ENCODE data around the gene YPEL2.

Gene YPEL2

DNA sequence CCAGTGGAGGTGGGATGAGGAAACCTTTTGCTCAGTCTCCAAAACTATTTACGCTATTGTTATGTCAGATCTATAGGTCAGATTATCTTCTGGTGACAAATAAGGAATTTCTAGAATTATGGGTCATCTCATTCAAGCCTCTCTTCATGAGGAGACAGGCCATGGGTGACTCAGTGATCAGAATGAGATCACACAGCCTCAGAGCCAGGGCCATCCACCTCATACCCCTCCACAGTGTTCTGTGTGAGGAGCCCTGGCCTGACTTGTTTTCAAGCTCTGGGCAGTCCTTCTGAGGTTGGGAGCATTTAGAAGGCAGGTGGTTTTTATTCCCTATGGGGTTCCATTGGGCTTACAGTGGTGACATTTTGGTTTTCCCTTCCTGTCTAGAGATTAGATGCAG, 26.5 kb downstream of the YPEL2 start:
- H3K36me3 ChIP-seq (ENCODE audit: control insufficient read depth in 2 of 2, insufficient read depth in 2 of 2, low read length in 2 of 2), result peaks cover 0 to 9% of the 10 kb centered on the region in 2 donors
- no peaks in the 10 kb centered on the region for H3K9me3 ChIP-seq (ENCODE audit: control insufficient read depth in 2 of 2, low read length in 2 of 2)
- no peaks in the 10 kb centered on the region for H3K27me3 ChIP-seq (ENCODE audit: control insufficient read depth in 1 of 2, insufficient read depth in 2 of 2, low read length in 2 of 2)
- peak overlapping the region; percentile 64 for H3K27ac ChIP-seq (ENCODE audit: low read length)
- no peak overlapping the region for H3K9ac ChIP-seq (ENCODE audit: low read length in 2 of 2)
- peaks cover 63% of the 10 kb centered on the region for H3K4me1 ChIP-seq (ENCODE audit: control insufficient read depth, insufficient read depth, low read length)
- H3K4me3 ChIP-seq (ENCODE audit: low read length in 2 of 2), result no peak overlapping the region

DNA sequence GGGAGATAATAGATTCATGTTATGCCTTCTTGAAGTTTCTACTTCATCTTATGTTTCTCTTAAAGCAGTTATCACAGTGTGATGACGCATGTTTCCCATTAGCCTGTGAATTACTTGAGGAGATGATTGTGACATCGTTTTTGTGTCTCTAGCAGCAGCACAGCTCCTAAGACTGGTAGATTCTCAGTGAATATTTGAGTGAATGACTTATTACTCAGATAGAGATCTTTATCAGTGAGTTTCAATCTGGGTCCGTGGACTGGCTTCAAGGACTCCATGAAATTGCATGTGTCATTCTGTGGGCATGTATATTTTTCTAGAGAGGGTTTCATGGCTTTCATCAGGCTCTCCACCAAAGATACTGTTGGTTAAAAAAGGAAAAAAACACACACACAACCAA, 29.9 kb downstream of the YPEL2 start:
- Histone ChIP-seq H3K27me3 (ENCODE audit: control insufficient read depth in 1 of 2, insufficient read depth in 2 of 2, low read length in 2 of 2) (no peaks in the 10 kb centered on the region), H3K27ac (ENCODE audit: low read length) (no peak overlapping the region), H3K4me3 (ENCODE audit: low read length in 2 of 2) (no peak overlapping the region), H3K36me3 (ENCODE audit: control insufficient read depth in 2 of 2, insufficient read depth in 2 of 2, low read length in 2 of 2) (no peaks in the 10 kb centered on the region), H3K9ac (ENCODE audit: low read length in 2 of 2) (no peak overlapping the region), H3K9me3 (ENCODE audit: control insufficient read depth in 2 of 2, low read length in 2 of 2) (no peaks in the 10 kb centered on the region), H3K4me1 (ENCODE audit: control insufficient read depth, insufficient read depth, low read length) (peaks cover 57% of the 10 kb centered on the region)

DNA sequence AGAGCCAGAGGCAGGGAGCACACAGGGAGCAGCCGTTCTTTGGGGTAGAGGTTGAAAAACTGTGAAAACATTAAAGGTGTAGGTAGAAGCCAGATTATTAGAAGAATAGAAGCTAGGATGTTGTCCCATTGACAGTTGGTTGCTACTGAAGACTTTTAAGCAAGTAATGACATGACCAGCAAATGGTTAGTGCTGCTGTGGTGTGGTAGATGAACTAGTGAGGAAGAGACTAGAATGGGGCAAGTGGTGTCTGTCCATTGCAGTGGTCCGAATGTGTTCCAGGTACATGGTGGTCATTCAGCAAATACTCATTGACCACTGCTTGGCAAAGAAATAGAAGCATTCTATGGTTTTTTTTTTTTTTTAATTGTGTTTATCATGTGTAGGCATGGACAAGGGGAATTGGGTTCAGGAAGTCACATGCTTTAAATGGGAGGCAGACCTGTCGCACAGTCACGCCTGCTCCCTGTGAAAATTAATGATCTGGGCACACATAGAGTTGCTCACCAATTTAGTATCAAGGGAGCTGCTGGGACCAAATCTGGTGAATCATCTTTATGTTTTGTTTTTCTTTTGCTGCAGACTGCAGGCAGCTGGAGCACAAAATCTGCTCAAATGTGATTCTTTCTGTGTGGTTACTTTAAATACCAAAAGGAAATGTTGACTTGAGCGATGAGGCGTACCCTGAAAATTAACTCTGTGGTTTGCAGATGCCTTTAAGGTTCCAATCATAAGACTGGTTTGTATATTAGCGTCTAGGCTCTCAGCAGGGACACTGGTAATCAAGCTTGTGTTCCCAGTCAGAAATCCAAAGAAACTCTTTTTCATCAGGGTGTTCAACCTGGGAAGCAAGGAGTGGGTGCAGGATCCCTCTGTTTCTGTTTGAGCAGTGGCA, 30.7 kb downstream of the YPEL2 start:
- peaks cover 60% of the 10 kb centered on the region for H3K4me1 ChIP-seq (ENCODE audit: control insufficient read depth, insufficient read depth, low read length)
- H3K9me3 ChIP-seq (ENCODE audit: control insufficient read depth in 2 of 2, low read length in 2 of 2), result no peaks in the 10 kb centered on the region
- H3K36me3 ChIP-seq (ENCODE audit: control insufficient read depth in 2 of 2, insufficient read depth in 2 of 2, low read length in 2 of 2), result no peaks in the 10 kb centered on the region
- no peak overlapping the region for H3K9ac ChIP-seq (ENCODE audit: low read length in 2 of 2)
- H3K27me3 ChIP-seq (ENCODE audit: control insufficient read depth in 1 of 2, insufficient read depth in 2 of 2, low read length in 2 of 2), result no peaks in the 10 kb centered on the region
- peak overlapping the region; percentile 17 to 24 for H3K4me3 ChIP-seq (ENCODE audit: low read length in 2 of 2)
- H3K27ac ChIP-seq (ENCODE audit: low read length), result peak overlapping the region; percentile 18

DNA sequence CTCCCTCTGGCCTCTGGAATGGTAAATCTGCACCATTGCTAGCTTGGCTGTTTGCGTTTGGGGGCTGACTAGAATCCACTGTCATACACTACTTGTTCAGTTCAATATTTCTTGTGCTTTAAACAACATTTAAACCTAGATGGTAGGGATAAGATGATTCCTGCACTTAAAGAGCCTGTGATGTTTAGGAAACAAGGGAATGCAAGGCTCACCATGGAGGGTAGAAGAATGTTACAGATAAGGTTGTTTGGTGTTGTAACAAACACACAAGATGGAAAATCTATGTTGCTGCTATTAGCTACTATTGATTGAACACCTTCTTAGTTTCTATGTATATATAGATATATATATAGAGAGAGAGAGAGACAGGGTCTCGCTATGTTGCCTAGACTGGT, 31.4 kb downstream of the YPEL2 start:
- no peaks in the 10 kb centered on the region for H3K9me3 ChIP-seq (ENCODE audit: control insufficient read depth in 2 of 2, low read length in 2 of 2)
- H3K36me3 ChIP-seq (ENCODE audit: control insufficient read depth in 2 of 2, insufficient read depth in 2 of 2, low read length in 2 of 2), result no peaks in the 10 kb centered on the region
- peak overlapping the region; percentile 17 to 24 for H3K4me3 ChIP-seq (ENCODE audit: low read length in 2 of 2)
- peaks cover 60% of the 10 kb centered on the region for H3K4me1 ChIP-seq (ENCODE audit: control insufficient read depth, insufficient read depth, low read length)
- H3K9ac ChIP-seq (ENCODE audit: low read length in 2 of 2), result no peak overlapping the region
- H3K27ac ChIP-seq (ENCODE audit: low read length), result peak overlapping the region; percentile 18
- no peaks in the 10 kb centered on the region for H3K27me3 ChIP-seq (ENCODE audit: control insufficient read depth in 1 of 2, insufficient read depth in 2 of 2, low read length in 2 of 2)

DNA sequence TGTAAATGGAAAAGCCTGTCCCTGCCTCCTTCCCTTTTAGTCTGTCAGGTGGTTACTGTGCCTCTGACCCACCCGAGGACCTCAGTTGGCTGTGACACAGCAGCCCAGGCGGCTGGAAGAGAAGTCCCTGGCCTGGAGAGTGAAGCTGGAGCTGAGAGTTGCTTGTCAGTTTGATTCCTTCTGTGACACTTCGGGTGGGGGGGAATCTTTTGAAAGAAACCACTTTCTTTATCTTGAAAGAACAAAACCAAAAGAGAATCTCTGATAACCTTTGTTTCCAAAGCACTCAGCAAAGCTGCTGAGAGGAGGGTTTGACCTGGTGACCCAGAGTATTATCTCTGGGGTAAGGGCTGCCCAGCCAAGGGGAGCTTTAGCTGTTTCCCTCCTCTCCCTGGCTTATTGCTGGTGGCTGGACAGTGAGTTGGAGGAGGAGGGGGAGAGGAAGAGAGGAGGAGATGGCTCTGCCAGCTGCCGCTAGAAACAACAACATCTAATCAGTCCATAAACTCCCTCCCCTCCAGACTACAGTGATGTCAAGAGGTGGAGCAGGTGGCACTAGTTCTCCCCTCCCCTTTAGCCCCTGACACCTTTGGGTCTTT, 34.0 kb downstream of the YPEL2 start:
- Histone ChIP-seq H3K4me1 (ENCODE audit: control insufficient read depth, insufficient read depth, low read length) (peaks cover 79% of the 10 kb centered on the region), H3K27ac (ENCODE audit: low read length) (peak overlapping the region; percentile 94), H3K9me3 (ENCODE audit: control insufficient read depth in 2 of 2, low read length in 2 of 2) (no peaks in the 10 kb centered on the region), H3K4me3 (ENCODE audit: low read length in 2 of 2) (peak overlapping the region in 1 of 2 donors; percentile 35), H3K36me3 (ENCODE audit: control insufficient read depth in 2 of 2, insufficient read depth in 2 of 2, low read length in 2 of 2) (no peaks in the 10 kb centered on the region), H3K27me3 (ENCODE audit: control insufficient read depth in 1 of 2, insufficient read depth in 2 of 2, low read length in 2 of 2) (no peaks in the 10 kb centered on the region), H3K9ac (ENCODE audit: low read length in 2 of 2) (peak overlapping the region; percentile 33 to 60)

DNA sequence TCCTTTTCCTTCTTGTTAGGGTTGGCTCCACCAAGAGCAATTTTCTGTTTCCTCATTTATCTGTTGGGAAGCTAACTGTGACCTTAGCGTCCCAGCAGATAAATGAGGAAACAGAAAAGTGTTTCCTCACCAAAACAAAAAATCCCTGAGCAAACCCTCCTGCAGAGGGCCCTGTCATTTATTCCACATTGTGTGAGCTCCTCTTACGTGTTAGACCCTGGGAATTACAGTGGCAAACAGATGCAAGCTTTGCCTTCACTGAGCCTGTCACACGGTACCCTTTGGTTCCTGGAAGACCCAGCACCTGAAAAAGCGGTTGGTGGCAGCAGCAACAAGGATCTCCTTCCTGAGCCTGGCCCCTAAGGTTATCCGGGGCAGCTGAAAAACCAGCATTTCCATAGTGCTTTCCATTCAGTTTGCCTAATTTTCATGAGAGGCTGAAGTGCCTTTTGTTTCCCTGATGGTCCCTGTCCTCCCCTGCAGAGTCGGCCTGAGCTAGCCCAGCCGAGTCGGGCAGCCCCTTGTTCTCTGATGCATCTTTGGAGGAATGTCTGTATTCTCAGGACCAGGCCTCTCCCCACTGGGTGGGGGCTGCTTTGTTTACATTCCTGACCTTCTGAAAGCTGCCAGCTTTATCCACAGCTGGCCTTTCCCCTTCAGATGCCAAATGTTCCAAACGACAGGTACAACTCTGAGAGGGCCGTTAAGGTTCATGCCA, 34.7 kb downstream of the YPEL2 start:
- peaks cover 84% of the 10 kb centered on the region for H3K4me1 ChIP-seq (ENCODE audit: control insufficient read depth, insufficient read depth, low read length)
- H3K36me3 ChIP-seq (ENCODE audit: control insufficient read depth in 2 of 2, insufficient read depth in 2 of 2, low read length in 2 of 2), result no peaks in the 10 kb centered on the region

DNA sequence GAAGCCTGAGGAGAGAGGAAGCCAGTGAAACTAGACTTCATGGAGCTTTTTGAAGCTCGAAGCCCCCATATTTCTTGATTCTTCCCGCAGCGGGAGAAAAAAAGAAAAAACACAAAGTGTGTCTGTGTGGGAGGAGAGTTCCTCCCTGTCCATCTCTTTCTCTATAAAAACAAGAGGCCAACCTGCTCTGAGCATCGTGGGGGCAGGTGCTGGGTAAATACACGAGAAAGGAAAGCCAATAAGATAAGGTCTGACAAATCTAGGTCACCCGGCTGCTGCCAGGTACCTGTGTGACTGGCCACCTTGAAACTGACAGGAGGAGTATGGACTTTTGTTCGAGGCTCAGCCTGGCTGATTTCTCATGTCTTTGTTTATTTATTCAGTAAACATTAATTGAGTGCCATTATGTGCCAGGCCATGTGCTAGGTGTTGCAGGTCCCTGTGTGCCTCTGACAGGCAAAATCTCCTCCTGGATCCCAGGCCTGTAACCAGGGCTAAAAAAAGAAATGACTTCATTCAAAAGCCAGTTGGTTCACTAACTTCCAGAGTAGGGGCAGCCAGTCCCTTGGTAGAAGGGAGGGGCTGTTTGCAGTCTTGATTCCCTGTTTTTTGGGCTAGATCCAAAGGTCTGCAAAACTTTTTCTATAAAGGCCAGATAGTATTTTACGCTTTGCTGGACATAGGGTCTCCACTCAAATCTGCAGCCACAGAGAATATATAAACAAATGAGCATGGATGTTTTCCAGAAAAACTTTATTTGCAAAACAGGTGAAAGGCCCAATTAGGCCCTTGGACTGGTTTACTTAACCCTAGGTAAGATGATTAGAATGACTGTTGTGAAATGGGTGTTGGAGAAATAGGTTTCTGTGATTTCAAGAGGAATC, 35.6 kb downstream of the YPEL2 start:
- no peaks in the 10 kb centered on the region for H3K9me3 ChIP-seq (ENCODE audit: control insufficient read depth in 2 of 2, low read length in 2 of 2)
- peaks cover 86% of the 10 kb centered on the region for H3K4me1 ChIP-seq (ENCODE audit: control insufficient read depth, insufficient read depth, low read length)
- peak overlapping the region; percentile 2 to 61 for H3K4me3 ChIP-seq (ENCODE audit: low read length in 2 of 2)
- peak overlapping the region; percentile 50 to 72 for H3K9ac ChIP-seq (ENCODE audit: low read length in 2 of 2)
- no peaks in the 10 kb centered on the region for H3K27me3 ChIP-seq (ENCODE audit: control insufficient read depth in 1 of 2, insufficient read depth in 2 of 2, low read length in 2 of 2)
- peak overlapping the region; percentile 94 for H3K27ac ChIP-seq (ENCODE audit: low read length)
- no peaks in the 10 kb centered on the region for H3K36me3 ChIP-seq (ENCODE audit: control insufficient read depth in 2 of 2, insufficient read depth in 2 of 2, low read length in 2 of 2)

More for the DNA sequence above, 34.7 kb downstream of the YPEL2 start:
- H3K4me3 ChIP-seq (ENCODE audit: low read length in 2 of 2), result peak overlapping the region; percentile 2 to 61
- H3K9ac ChIP-seq (ENCODE audit: low read length in 2 of 2), result peak overlapping the region; percentile 50 to 72
- H3K9me3 ChIP-seq (ENCODE audit: control insufficient read depth in 2 of 2, low read length in 2 of 2), result no peaks in the 10 kb centered on the region
- H3K27ac ChIP-seq (ENCODE audit: low read length), result peak overlapping the region; percentile 94
- no peaks in the 10 kb centered on the region for H3K27me3 ChIP-seq (ENCODE audit: control insufficient read depth in 1 of 2, insufficient read depth in 2 of 2, low read length in 2 of 2)

DNA sequence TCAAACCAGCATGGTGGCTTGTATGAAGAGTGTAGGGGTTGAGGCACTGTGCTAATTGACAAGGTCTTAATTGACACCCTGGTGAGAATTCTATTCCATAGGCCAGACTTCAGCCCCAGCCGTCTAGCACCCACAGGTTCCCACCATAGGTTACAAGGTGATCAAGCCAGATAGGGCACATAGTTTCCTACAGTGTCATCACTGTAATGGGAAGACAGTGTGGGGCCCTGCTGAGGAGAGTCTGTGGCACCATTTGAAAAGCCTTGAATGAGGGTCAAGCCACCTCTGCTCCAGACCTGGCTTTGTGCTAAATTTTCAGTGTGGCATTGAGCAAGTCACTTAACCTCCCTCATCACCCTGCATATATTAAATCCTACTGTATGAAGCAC, 36.2 kb downstream of the YPEL2 start:
- peak overlapping the region in 1 of 2 donors; percentile 61 for H3K4me3 ChIP-seq (ENCODE audit: low read length in 2 of 2)
- no peaks in the 10 kb centered on the region for H3K27me3 ChIP-seq (ENCODE audit: control insufficient read depth in 1 of 2, insufficient read depth in 2 of 2, low read length in 2 of 2)
- no peak overlapping the region for H3K9ac ChIP-seq (ENCODE audit: low read length in 2 of 2)
- H3K4me1 ChIP-seq (ENCODE audit: control insufficient read depth, insufficient read depth, low read length), result peaks cover 86% of the 10 kb centered on the region
- H3K27ac ChIP-seq (ENCODE audit: low read length), result peak overlapping the region; percentile 94
- H3K36me3 ChIP-seq (ENCODE audit: control insufficient read depth in 2 of 2, insufficient read depth in 2 of 2, low read length in 2 of 2), result no peaks in the 10 kb centered on the region
- no peaks in the 10 kb centered on the region for H3K9me3 ChIP-seq (ENCODE audit: control insufficient read depth in 2 of 2, low read length in 2 of 2)

DNA sequence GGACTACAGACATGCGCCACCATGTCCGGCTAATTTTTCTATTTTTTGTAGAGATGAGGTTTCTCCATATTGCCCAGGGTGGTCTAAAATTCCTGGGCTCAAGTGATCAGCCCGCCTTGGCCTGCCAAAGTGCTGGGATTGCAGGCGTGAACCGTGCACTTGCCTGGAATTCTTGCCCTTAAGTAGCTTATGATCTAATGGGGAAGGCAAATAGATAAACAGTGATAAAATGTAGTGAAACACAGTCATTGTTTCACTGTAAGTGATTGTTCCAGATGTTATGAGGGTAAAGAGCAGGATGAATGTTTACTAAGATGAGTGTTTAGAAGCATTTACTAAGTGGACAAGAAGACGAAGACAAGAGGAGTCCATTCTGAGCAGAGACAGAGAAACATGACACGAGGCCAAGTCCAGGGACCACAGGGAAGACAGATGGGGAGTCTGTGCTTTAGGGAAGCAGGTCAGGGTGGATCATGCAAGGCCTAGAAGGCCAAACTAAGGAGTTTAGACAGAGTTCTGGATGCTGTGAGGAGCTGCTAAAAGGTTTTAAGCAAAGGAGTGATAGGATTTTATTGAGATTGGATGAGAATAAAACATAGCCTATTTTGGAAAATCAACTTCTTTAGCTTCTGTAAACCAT, 36.9 kb downstream of the YPEL2 start:
- Histone ChIP-seq H3K4me1 (ENCODE audit: control insufficient read depth, insufficient read depth, low read length) (peaks cover 90% of the 10 kb centered on the region), H3K9ac (ENCODE audit: low read length in 2 of 2) (no peak overlapping the region), H3K4me3 (ENCODE audit: low read length in 2 of 2) (no peak overlapping the region)

More for the DNA sequence above, 36.9 kb downstream of the YPEL2 start:
- Histone ChIP-seq H3K27ac (ENCODE audit: low read length) (peak overlapping the region; percentile 94), H3K27me3 (ENCODE audit: control insufficient read depth in 1 of 2, insufficient read depth in 2 of 2, low read length in 2 of 2) (no peaks in the 10 kb centered on the region), H3K9me3 (ENCODE audit: control insufficient read depth in 2 of 2, low read length in 2 of 2) (no peaks in the 10 kb centered on the region), H3K36me3 (ENCODE audit: control insufficient read depth in 2 of 2, insufficient read depth in 2 of 2, low read length in 2 of 2) (no peaks in the 10 kb centered on the region)
